SK-N-SH treated with all-trans-retinoic acid at 6 μM for 48 hours (cell line): ENCODE data around the gene SETD4.

Experiments used
- ESRRG ChIP-seq: fragments of 250-450 bp; sonication (Bioruptor Pico); IDR thresholded peaks from 2 replicates; pipeline ENCODE4 v1.6.1; 2021; ENCODE audit warnings: mild to moderate bottlenecking
- PPARA ChIP-seq: fragments of 250-450 bp; sonication (Bioruptor Pico); IDR thresholded peaks from 2 replicates; pipeline ENCODE4 v1.5.0; 2020; ENCODE audit warnings: mild to moderate bottlenecking, borderline replicate concordance
- RARB ChIP-seq: fragments of 250-450 bp; sonication (Bioruptor Pico); IDR thresholded peaks from 2 replicates; pipeline ENCODE4 v1.8.0; 2021; ENCODE audit warnings: mild to moderate bottlenecking, moderate library complexity
- SNAI2 ChIP-seq: fragments of 250-450 bp; sonication (Bioruptor Pico); IDR thresholded peaks from 2 replicates; pipeline ENCODE4 v1.5.0; 2020; ENCODE audit warnings: mild to moderate bottlenecking, moderate library complexity
- ZC3H10 ChIP-seq: fragments of 250-450 bp; sonication (Bioruptor Pico); IDR thresholded peaks from 2 replicates; pipeline ENCODE4 v1.5.1; 2021; ENCODE audit warnings: mild to moderate bottlenecking, moderate library complexity
- ZFP3 ChIP-seq: fragments of 250-450 bp; sonication (Bioruptor Pico); IDR thresholded peaks from 2 replicates; pipeline ENCODE4 v1.5.0; 2020; ENCODE audit warnings: mild to moderate bottlenecking, moderate library complexity
- ZFP30 ChIP-seq: fragments of 450-650 bp; formaldehyde crosslinking; IDR thresholded peaks from 2 replicates; pipeline ENCODE4 v1.5.0; 2022; ENCODE audit warnings: mild to moderate bottlenecking, moderate library complexity
- ZNF565 ChIP-seq: fragments of 450-650 bp; formaldehyde crosslinking; conservative IDR thresholded peaks from 2 replicates; pipeline ENCODE4 v1.5.0; 2020; ENCODE audit warnings: low read depth, mild to moderate bottlenecking, moderate library complexity
- TF ChIP-seq, protein P1 (sequence below): fragments of 250-450 bp; sonication (Bioruptor Pico); IDR thresholded peaks from 2 replicates; pipeline ENCODE4 v1.8.0; 2021; ENCODE audit warnings: low read depth, mild to moderate bottlenecking, moderate library complexity, borderline replicate concordance
- TF ChIP-seq, protein P2 (sequence below): fragments of 250-450 bp; sonication (Bioruptor Pico); IDR thresholded peaks from 2 replicates; pipeline ENCODE4 v1.5.0; 2020; ENCODE audit warnings: mild to moderate bottlenecking, moderate library complexity

DNA sequence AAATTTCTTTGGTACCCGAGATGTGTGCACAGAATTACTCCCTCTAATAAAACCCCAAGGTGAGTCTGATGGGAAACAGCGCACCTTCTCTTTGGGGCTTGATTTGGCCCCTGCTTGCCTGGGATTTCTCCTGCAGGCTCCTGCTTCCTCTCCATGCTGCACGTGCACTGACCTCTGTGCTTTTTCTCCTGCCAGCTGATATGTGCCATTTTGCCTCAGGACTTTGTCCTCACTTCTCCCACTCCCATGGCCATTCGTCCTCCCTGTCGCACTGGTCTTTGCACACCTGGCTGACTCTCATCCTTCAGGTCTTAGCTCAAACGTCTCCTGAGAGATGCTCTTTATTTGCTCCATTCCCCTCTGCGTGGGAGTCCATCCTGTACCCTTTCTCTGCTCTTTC, 10.7 kb upstream of the SETD4 start:
- TF ChIP-seq ZC3H10 (CRISPR knock-in tag) (no peak), ZFP3 (CRISPR knock-in tag) (no peak), ZFP30 (CRISPR knock-in tag) (no peak), SNAI2 (CRISPR knock-in tag) (no peak), RARB (CRISPR knock-in tag) (no peak), ESRRG (no peak), ZNF565 (CRISPR knock-in tag) (no peak), PPARA (no peak)
- TF ChIP-seq, protein P1, sequence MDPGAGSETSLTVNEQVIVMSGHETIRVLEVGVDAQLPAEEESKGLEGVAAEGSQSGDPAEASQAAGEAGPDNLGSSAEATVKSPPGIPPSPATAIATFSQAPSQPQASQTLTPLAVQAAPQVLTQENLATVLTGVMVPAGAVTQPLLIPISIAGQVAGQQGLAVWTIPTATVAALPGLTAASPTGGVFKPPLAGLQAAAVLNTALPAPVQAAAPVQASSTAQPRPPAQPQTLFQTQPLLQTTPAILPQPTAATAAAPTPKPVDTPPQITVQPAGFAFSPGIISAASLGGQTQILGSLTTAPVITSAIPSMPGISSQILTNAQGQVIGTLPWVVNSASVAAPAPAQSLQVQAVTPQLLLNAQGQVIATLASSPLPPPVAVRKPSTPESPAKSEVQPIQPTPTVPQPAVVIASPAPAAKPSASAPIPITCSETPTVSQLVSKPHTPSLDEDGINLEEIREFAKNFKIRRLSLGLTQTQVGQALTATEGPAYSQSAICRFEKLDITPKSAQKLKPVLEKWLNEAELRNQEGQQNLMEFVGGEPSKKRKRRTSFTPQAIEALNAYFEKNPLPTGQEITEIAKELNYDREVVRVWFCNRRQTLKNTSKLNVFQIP, result no peak
- TF ChIP-seq, protein P2, sequence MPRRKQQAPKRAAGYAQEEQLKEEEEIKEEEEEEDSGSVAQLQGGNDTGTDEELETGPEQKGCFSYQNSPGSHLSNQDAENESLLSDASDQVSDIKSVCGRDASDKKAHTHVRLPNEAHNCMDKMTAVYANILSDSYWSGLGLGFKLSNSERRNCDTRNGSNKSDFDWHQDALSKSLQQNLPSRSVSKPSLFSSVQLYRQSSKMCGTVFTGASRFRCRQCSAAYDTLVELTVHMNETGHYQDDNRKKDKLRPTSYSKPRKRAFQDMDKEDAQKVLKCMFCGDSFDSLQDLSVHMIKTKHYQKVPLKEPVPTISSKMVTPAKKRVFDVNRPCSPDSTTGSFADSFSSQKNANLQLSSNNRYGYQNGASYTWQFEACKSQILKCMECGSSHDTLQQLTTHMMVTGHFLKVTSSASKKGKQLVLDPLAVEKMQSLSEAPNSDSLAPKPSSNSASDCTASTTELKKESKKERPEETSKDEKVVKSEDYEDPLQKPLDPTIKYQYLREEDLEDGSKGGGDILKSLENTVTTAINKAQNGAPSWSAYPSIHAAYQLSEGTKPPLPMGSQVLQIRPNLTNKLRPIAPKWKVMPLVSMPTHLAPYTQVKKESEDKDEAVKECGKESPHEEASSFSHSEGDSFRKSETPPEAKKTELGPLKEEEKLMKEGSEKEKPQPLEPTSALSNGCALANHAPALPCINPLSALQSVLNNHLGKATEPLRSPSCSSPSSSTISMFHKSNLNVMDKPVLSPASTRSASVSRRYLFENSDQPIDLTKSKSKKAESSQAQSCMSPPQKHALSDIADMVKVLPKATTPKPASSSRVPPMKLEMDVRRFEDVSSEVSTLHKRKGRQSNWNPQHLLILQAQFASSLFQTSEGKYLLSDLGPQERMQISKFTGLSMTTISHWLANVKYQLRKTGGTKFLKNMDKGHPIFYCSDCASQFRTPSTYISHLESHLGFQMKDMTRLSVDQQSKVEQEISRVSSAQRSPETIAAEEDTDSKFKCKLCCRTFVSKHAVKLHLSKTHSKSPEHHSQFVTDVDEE, result no peak
